ENCODE results near the gene CDH12. TPM values are rescaled to one million over a fixed set of nuclear protein-coding genes. Genes with fewer than 3 reads are reported as not detected.

CDH12 gene
- total RNA-seq, 1 experiment from 2014 or later = not detected

DNA sequence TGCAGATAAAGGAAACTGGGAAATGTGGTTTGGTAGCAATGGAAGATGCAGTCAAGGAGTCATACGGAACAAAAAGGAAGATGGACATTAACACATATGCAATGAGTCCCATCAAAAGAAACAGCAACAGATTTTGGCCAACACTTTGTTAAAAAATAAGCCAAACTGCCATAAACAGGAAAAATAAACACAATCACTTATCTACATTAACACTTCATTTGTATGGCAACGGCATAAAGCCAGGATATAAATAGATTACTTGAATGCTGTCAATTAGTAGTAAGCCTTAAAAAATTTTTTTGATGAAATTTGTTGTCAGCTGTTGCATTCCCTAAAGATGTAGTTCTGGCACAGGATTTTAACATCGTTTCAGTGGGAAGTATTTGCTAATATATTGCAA is 190.8 kb downstream of the CDH12 start:
- BruUV-seq (replicated peaks) = no TSS peak
- Histone ChIP-seq H3K9ac (ENCODE audit: low read length) (no peak overlapping the region), H3K4me3 (replicated peaks in 1 of 2; ENCODE audit: low read depth in 1 of 2, low read length in 2 of 2) (no peak overlapping the region), H3K4me1 (ENCODE audit: control insufficient read depth in 1 of 2, insufficient read depth in 2 of 2, low read length in 2 of 2) (no peaks in the 10 kb centered on the region), H3K27me3 (ENCODE audit: insufficient read depth, low read length) (no peaks in the 10 kb centered on the region), H4K20me1 (ENCODE audit: insufficient read depth) (no peaks in the 10 kb centered on the region), H3K9me2 (ENCODE audit: insufficient read depth) (no peaks in the 10 kb centered on the region), H3K4me2 (ENCODE audit: low read length) (no peak overlapping the region), H2AFZ (ENCODE audit: low read depth, low read length, poor library complexity, severe bottlenecking) (no peak overlapping the region), H3K9me3 (ENCODE audit: control insufficient read depth in 1 of 2, insufficient read depth in 1 of 2, low read depth in 1 of 2, low read length in 2 of 2) (peaks cover 14 to 24% of the 10 kb centered on the region in 2 experiments; a peak in 3 of 4 replicates), H3K36me3 (ENCODE audit: control insufficient read depth in 1 of 2, insufficient read depth in 2 of 2, low read length in 2 of 2) (no peaks in the 10 kb centered on the region), H3K79me2 (ENCODE audit: insufficient read depth, low read length) (no peaks in the 10 kb centered on the region), H3K27ac (ENCODE audit: low read depth, low read length) (no peak overlapping the region)
- RAD21 ChIA-PET (ENCODE audit: low non-redundant PET in 1 of 2, low total read pairs in 2 of 2, uncharacterized antibody in 2 of 2, unreplicated experiment in 2 of 2) = no interaction called here
- POLR2A ChIA-PET = no interaction called here
- TF ChIP-seq CBX3 (IDR thresholded peaks at IDR 0.05; ENCODE audit: low read depth) (no peak), EZH2 (IDR thresholded peaks at IDR 0.05) (no peak), EZH2phosphoT487 (IDR thresholded peaks at IDR 0.05; ENCODE audit: borderline replicate concordance) (no peak), FOSL1 (IDR thresholded peaks at IDR 0.05; ENCODE audit: low read depth) (no peak), REST (IDR thresholded peaks at IDR 0.05; ENCODE audit: low read depth) (no peak), ELF1 (IDR thresholded peaks at IDR 0.05; ENCODE audit: borderline replicate concordance, low read depth) (no peak), RAD21 (IDR thresholded peaks at IDR 0.05; ENCODE audit: low read depth) (no peak), JUND (IDR thresholded peaks at IDR 0.05) (no peak), SIN3A (IDR thresholded peaks at IDR 0.05; ENCODE audit: low read depth) (no peak), ZFX (IDR thresholded peaks at IDR 0.05) (no peak), YY1 (IDR thresholded peaks at IDR 0.05; ENCODE audit: extremely low read depth, insufficient replicate concordance, low read depth, low read length) (no peak), CTCF (IDR thresholded peaks at IDR 0.05 in 2 of 3, conservative IDR thresholded peaks at IDR 0.05 in 1 of 3; ENCODE audit: borderline replicate concordance in 1 of 3, insufficient read depth in 1 of 3, low read depth in 2 of 3, low read length in 2 of 3) (no peak), SRF (IDR thresholded peaks at IDR 0.05; ENCODE audit: low read depth) (no peak), MAX (IDR thresholded peaks at IDR 0.05) (no peak), POLR2AphosphoS5 (IDR thresholded peaks at IDR 0.05; ENCODE audit: low read depth, low read length) (no peak), CEBPB (IDR thresholded peaks at IDR 0.05; ENCODE audit: low read depth) (no peak), EGR1 (IDR thresholded peaks at IDR 0.05; ENCODE audit: low read depth) (no peak)
- TF ChIP-seq, protein P1, sequence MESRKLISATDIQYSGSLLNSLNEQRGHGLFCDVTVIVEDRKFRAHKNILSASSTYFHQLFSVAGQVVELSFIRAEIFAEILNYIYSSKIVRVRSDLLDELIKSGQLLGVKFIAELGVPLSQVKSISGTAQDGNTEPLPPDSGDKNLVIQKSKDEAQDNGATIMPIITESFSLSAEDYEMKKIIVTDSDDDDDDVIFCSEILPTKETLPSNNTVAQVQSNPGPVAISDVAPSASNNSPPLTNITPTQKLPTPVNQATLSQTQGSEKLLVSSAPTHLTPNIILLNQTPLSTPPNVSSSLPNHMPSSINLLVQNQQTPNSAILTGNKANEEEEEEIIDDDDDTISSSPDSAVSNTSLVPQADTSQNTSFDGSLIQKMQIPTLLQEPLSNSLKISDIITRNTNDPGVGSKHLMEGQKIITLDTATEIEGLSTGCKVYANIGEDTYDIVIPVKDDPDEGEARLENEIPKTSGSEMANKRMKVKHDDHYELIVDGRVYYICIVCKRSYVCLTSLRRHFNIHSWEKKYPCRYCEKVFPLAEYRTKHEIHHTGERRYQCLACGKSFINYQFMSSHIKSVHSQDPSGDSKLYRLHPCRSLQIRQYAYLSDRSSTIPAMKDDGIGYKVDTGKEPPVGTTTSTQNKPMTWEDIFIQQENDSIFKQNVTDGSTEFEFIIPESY (IDR thresholded peaks at IDR 0.05; ENCODE audit: extremely low read depth, insufficient replicate concordance, low read length) = no peak
- no peak for ATAC-seq
- intact Hi-C loops (cut with micrococcal nuclease) = no loop called here
- CTCF ChIA-PET = no interaction called here
- no peak for DNase-seq (ENCODE audit: low read depth, low spot score)
